Esophagus squamous epithelium (tissue), 5 donors: ENCODE measurements around the gene CHCHD3. TPM values are rescaled to one million over a fixed set of nuclear protein-coding genes. Genes with fewer than 3 reads are reported as not detected.

Experiments used
- DNase-seq: peaks from one replicate; lab custom pipeline; 2025; lab: John Stamatoyannopoulos, UW
- H3K27ac ChIP-seq, 4 donors: fragments of 200-600 bp; sonication (generic); one replicate each; pipeline ENCODE4 v1.5.1; 2016 to 2019; ENCODE audit warnings: mild to moderate bottlenecking in 1 of 4
- H3K27me3 ChIP-seq, 4 donors: fragments of 200-600 bp; sonication (generic); 1 replicate in 3 of 4; 2 replicates in 1 of 4; pipeline versions ENCODE4 v1.5.1 to v1.6.0; 2017 to 2021; ENCODE audit warnings: antibody characterized with exemption in 1 of 4
- H3K36me3 ChIP-seq, 3 donors: fragments of 200-600 bp; sonication (generic); one replicate each; pipeline ENCODE4 v1.5.1; 2016 to 2019
- H3K4me1 ChIP-seq, 3 donors: fragments of 200-600 bp; sonication (generic); one replicate each; pipeline ENCODE4 v1.5.1; 2017 to 2019
- H3K4me3 ChIP-seq, 4 donors: fragments of 200-600 bp; sonication (generic); 1 replicate in 3 of 4; 2 replicates in 1 of 4; pipeline ENCODE4 v1.5.1; 2016 to 2019; ENCODE audit warnings: mild to moderate bottlenecking in 2 of 4, moderate library complexity in 1 of 4
- H3K9me3 ChIP-seq, 3 donors: fragments of 200-600 bp; sonication (generic); one replicate each; pipeline ENCODE4 v1.5.1; 2016 to 2019
- CTCF ChIP-seq, 6 experiments: fragments of 450-650 bp in 4 of 6; fragments of 200-600 bp in 2 of 6; sonication (generic) in 2 of 6; IDR thresholded peaks; one replicate each; pipeline ENCODE4 v1.5.1; 2016 to 2019; ENCODE audit warnings: antibody characterized with exemption in 6 of 6, mild to moderate bottlenecking in 4 of 6, moderate library complexity in 4 of 6
- POLR2A ChIP-seq, 4 donors: fragments of 450-650 bp; IDR thresholded peaks; one replicate each; pipeline ENCODE4 v1.6.1; 2017; ENCODE audit warnings: antibody characterized with exemption in 4 of 4, mild to moderate bottlenecking in 4 of 4, moderate library complexity in 3 of 4
- whole genome bisulfite sequencing, 2 donors: methylation state at CpG; one replicate each; pipeline ENCODE4 v1.1.5; 2018; 5-methylcytosine and 5-hydroxymethylcytosine counted together
- intact Hi-C: fragments of 100-400 bp; cut with DNase I; formaldehyde crosslinking; loops from one replicate; pipeline ENCODE4 v1.15.0; 2022
- total RNA-seq, 4 donors: library from RNA; depleted of rRNA; stranded (reverse); fragments of >200 nt; gene quantifications; one replicate each; pipeline ENCODE4 v1.1.0, GENCODE V29; 2016
- donor health status: DM: yes; HTN: yes; CAD: no.

Gene CHCHD3
- total RNA-seq, 4 donors from 2014 or later: 36.8 to 55.0 (median 40.9) TPM

GRCh38 chr7:133027397-133027796, 54.5 kb downstream of the CHCHD3 start:
- no peak for DNase-seq
- Histone ChIP-seq H3K9me3 (no peaks in the 10 kb centered on the region), H3K27ac (no peak overlapping the region), H3K4me3 (no peak overlapping the region), H3K36me3 (no peaks in the 10 kb centered on the region), H3K27me3 (no peaks in the 10 kb centered on the region), H3K4me1 (no peaks in the 10 kb centered on the region)
- TF ChIP-seq CTCF (IDR thresholded peaks at IDR 0.05): no peak
- no peak for TF ChIP-seq POLR2A (IDR thresholded peaks at IDR 0.05)
- intact Hi-C loops: no loop called here

- intact Hi-C loops: no loop called here
- DNase-seq: no peak
- peaks cover 0 to 6% (median 0%) of the 10 kb centered on the region in 3 donors for H3K36me3 ChIP-seq
- 89 to 93% methylated on average over 2 of the region's 2 CpGs for WGBS, 2 donors
- TF ChIP-seq CTCF (IDR thresholded peaks at IDR 0.05): no peak
- no peak for TF ChIP-seq POLR2A (IDR thresholded peaks at IDR 0.05)
- H3K4me1 ChIP-seq: no peaks in the 10 kb centered on the region
- no peaks in the 10 kb centered on the region for H3K9me3 ChIP-seq
- no peaks in the 10 kb centered on the region for H3K27me3 ChIP-seq
- no peak overlapping the region for H3K4me3 ChIP-seq
- H3K27ac ChIP-seq: no peak overlapping the region
These were observed 55.6 kb downstream of the CHCHD3 start for GRCh38 chr7:133026210-133026859.

- Histone ChIP-seq H3K27me3 (no peaks in the 10 kb centered on the region), H3K27ac (no peak overlapping the region), H3K9me3 (no peaks in the 10 kb centered on the region), H3K36me3 (peaks cover 0 to 7% (median 0%) of the 10 kb centered on the region in 3 donors), H3K4me3 (no peak overlapping the region), H3K4me1 (no peaks in the 10 kb centered on the region)
- no peak for DNase-seq
- TF ChIP-seq POLR2A (IDR thresholded peaks at IDR 0.05) (no peak), CTCF (IDR thresholded peaks at IDR 0.05) (no peak)
- WGBS, 2 donors: 80 to 97% methylated on average over 2 of the region's 2 CpGs
- intact Hi-C loops: no loop called here
These were observed 56.8 kb downstream of the CHCHD3 start for GRCh38 chr7:133025056-133025455.

GRCh38 chr7:133024596-133024995, 57.3 kb downstream of the CHCHD3 start:
- TF ChIP-seq CTCF (IDR thresholded peaks at IDR 0.05) (no peak), POLR2A (IDR thresholded peaks at IDR 0.05) (no peak)
- no peaks in the 10 kb centered on the region for H3K27me3 ChIP-seq
- H3K9me3 ChIP-seq: no peaks in the 10 kb centered on the region
- no peak overlapping the region for H3K27ac ChIP-seq
- peaks cover 0 to 10% (median 0%) of the 10 kb centered on the region in 3 donors for H3K36me3 ChIP-seq
- DNase-seq: no peak
- no peak overlapping the region for H3K4me3 ChIP-seq
- no peaks in the 10 kb centered on the region for H3K4me1 ChIP-seq
- intact Hi-C loops: no loop called here
- 81 to 84% methylated on average over 5 of the region's 5 CpGs for WGBS, 2 donors

GRCh38 chr7:133023370-133024071, 58.4 kb downstream of the CHCHD3 start:
- Histone ChIP-seq H3K4me1 (no peaks in the 10 kb centered on the region), H3K4me3 (no peak overlapping the region), H3K9me3 (no peaks in the 10 kb centered on the region), H3K27me3 (no peaks in the 10 kb centered on the region), H3K36me3 (peaks cover 0 to 10% (median 0%) of the 10 kb centered on the region in 3 donors), H3K27ac (no peak overlapping the region)
- intact Hi-C loops: no loop called here
- no peak for DNase-seq
- 67 to 75% methylated on average over 4 of the region's 4 CpGs for WGBS, 2 donors
- TF ChIP-seq CTCF (IDR thresholded peaks at IDR 0.05) (no peak), POLR2A (IDR thresholded peaks at IDR 0.05) (no peak)
